ENCODE measurements around the gene LACC1. TPM values are rescaled to one million over a fixed set of nuclear protein-coding genes. Genes with fewer than 3 reads are reported as not detected.

LACC1 gene
- total and polyA plus RNA-seq, 2 donors (not counting 1 experiment from before 2014, with no cell fraction given) = 1.4 to 5.3 TPM

- peaks cover 8% of the 10 kb centered on the region for H3K4me1 Mint-ChIP-seq
- H3K27me3 Mint-ChIP-seq = peaks cover 32% of the 10 kb centered on the region
- Histone ChIP-seq H3K9me3 (ENCODE audit: control extremely low read depth in 1 of 3, control insufficient read depth in 2 of 3, insufficient read depth in 1 of 3, low read length in 2 of 3) (no peaks in the 10 kb centered on the region), H3K27ac (ENCODE audit: low read length in 2 of 2) (no peak overlapping the region), H2AFZ (ENCODE audit: insufficient read depth, low read depth, low read length, poor library complexity, severe bottlenecking) (no peak overlapping the region), H3K36me3 (replicated peaks in 1 of 2; ENCODE audit: control extremely low read depth in 1 of 2, control insufficient read depth in 1 of 2, extremely low read depth in 1 of 2, insufficient read depth in 2 of 2, low read length in 1 of 2) (no peaks in the 10 kb centered on the region), H3K4me2 (replicated peaks; ENCODE audit: low read depth, low read length, poor library complexity, severe bottlenecking) (no peak overlapping the region), H3K4me1 (ENCODE audit: control insufficient read depth in 2 of 2, insufficient read depth in 2 of 2, low read length in 2 of 2) (peaks cover 0 to 4% of the 10 kb centered on the region in 2 donors), H3K4me3 (ENCODE audit: control extremely low read depth in 1 of 5, extremely low read depth in 1 of 5, insufficient read depth in 1 of 5, low read depth in 2 of 5, low read length in 4 of 5) (no peak overlapping the region), H4K20me1 (ENCODE audit: control insufficient read depth, insufficient read depth, low read length, poor library complexity, severe bottlenecking) (no peaks in the 10 kb centered on the region), H3K9ac (ENCODE audit: low read length) (no peak overlapping the region), H3K79me2 (ENCODE audit: control insufficient read depth, insufficient read depth, low read length) (no peaks in the 10 kb centered on the region), H3K27me3 (replicated peaks in 1 of 4; ENCODE audit: control extremely low read depth in 1 of 4, control insufficient read depth in 3 of 4, insufficient read depth in 4 of 4, low read length in 3 of 4) (peaks cover 0 to 5% (median 2%) of the 10 kb centered on the region in 4 experiments)
- no peak for ATAC-seq (ENCODE audit: low read depth)
- intact Hi-C loops (cut with micrococcal nuclease) = no loop called here
- H3K4me3 Mint-ChIP-seq = no peak overlapping the region
- no peak overlapping the region for H3K27ac Mint-ChIP-seq
- TF ChIP-seq EZH2 (IDR thresholded peaks at IDR 0.05; ENCODE audit: borderline replicate concordance, insufficient read depth, low read depth, low read length, poor library complexity, severe bottlenecking) = no peak
- TF ChIP-seq CTCF (IDR thresholded peaks at IDR 0.05) = no peak
- WGBS (ENCODE audit: insufficient coverage) = no CpG with 5 or more reads among the region's 1 CpG
- CTCF ChIA-PET = no interaction called here
- no peak for DNase-seq
- POLR2A ChIA-PET = no interaction called here
- H3K9me3 Mint-ChIP-seq (ENCODE audit: insufficient read depth) = peaks cover 3% of the 10 kb centered on the region
Observed at GRCh38 chr13:43937839-43938238, 58.1 kb downstream of the LACC1 start.

GRCh38 chr13:43938449-43938848, 58.7 kb downstream of the LACC1 start:
- H3K27ac ChIP-seq (ENCODE audit: low read length in 2 of 2) = no peak overlapping the region
- H3K4me3 ChIP-seq (ENCODE audit: control extremely low read depth in 1 of 5, extremely low read depth in 1 of 5, insufficient read depth in 1 of 5, low read depth in 2 of 5, low read length in 4 of 5) = no peak overlapping the region
- ATAC-seq (ENCODE audit: low read depth) (no peak), DNase-seq (no peak)
- H3K4me3 Mint-ChIP-seq = no peak overlapping the region
- no peak overlapping the region for H3K9ac ChIP-seq (ENCODE audit: low read length)
- ChIA-PET CTCF (no interaction called here), POLR2A (no interaction called here)
- H4K20me1 ChIP-seq (ENCODE audit: control insufficient read depth, insufficient read depth, low read length, poor library complexity, severe bottlenecking) = no peaks in the 10 kb centered on the region
- peaks cover 33% of the 10 kb centered on the region for H3K27me3 Mint-ChIP-seq
- H3K27ac Mint-ChIP-seq = no peak overlapping the region
- H3K4me1 Mint-ChIP-seq = peaks cover 5% of the 10 kb centered on the region
- H3K4me2 ChIP-seq (replicated peaks; ENCODE audit: low read depth, low read length, poor library complexity, severe bottlenecking) = no peak overlapping the region
- WGBS (ENCODE audit: insufficient coverage) = no CpG with 5 or more reads among the region's 1 CpG
- intact Hi-C loops (cut with micrococcal nuclease) = no loop called here
- no peak overlapping the region for H2AFZ ChIP-seq (ENCODE audit: insufficient read depth, low read depth, low read length, poor library complexity, severe bottlenecking)
- H3K27me3 ChIP-seq (replicated peaks in 1 of 4; ENCODE audit: control extremely low read depth in 1 of 4, control insufficient read depth in 3 of 4, insufficient read depth in 4 of 4, low read length in 3 of 4) = peaks cover 0 to 5% (median 2%) of the 10 kb centered on the region in 4 experiments
- peaks cover 0 to 4% of the 10 kb centered on the region in 2 donors for H3K4me1 ChIP-seq (ENCODE audit: control insufficient read depth in 2 of 2, insufficient read depth in 2 of 2, low read length in 2 of 2)
- no peaks in the 10 kb centered on the region for H3K9me3 Mint-ChIP-seq (ENCODE audit: insufficient read depth)
- H3K79me2 ChIP-seq (ENCODE audit: control insufficient read depth, insufficient read depth, low read length) = no peaks in the 10 kb centered on the region
- H3K36me3 ChIP-seq (replicated peaks in 1 of 2; ENCODE audit: control extremely low read depth in 1 of 2, control insufficient read depth in 1 of 2, extremely low read depth in 1 of 2, insufficient read depth in 2 of 2, low read length in 1 of 2) = no peaks in the 10 kb centered on the region
- TF ChIP-seq CTCF (IDR thresholded peaks at IDR 0.05) (no peak), EZH2 (IDR thresholded peaks at IDR 0.05; ENCODE audit: borderline replicate concordance, insufficient read depth, low read depth, low read length, poor library complexity, severe bottlenecking) (no peak)
- H3K9me3 ChIP-seq (ENCODE audit: control extremely low read depth in 1 of 3, control insufficient read depth in 2 of 3, insufficient read depth in 1 of 3, low read length in 2 of 3) = no peaks in the 10 kb centered on the region

All from B cell (primary cell).